Lower lobe of right lung (tissue), 2 donors: ENCODE results near the gene RASGRP3. TPM values are rescaled to one million over a fixed set of nuclear protein-coding genes. Genes with fewer than 3 reads are reported as not detected.

Experiments used
- ATAC-seq, 2 donors: fragments of 200-7000 bp; cut with Tn5 transposase; one replicate each; pipeline ENCODE4 v1.9.1; 2020 to 2022; ENCODE audit warnings: mild to moderate bottlenecking in 2 of 2, moderate library complexity in 2 of 2
- DNase-seq: peaks from one replicate; pipeline ENCODE4 v3.0.0-alpha.2; 2020
- H3K27ac ChIP-seq: fragments of 200-600 bp; one replicate; pipeline ENCODE4 v1.8.0; 2022
- H3K27me3 ChIP-seq: fragments of 200-600 bp; one replicate; pipeline ENCODE4 v1.8.0; 2022; ENCODE audit warnings: low read depth
- H3K36me3 ChIP-seq: fragments of 200-600 bp; one replicate; pipeline ENCODE4 v1.8.0; 2022; ENCODE audit warnings: mild to moderate bottlenecking
- H3K4me1 ChIP-seq: fragments of 200-600 bp; one replicate; pipeline ENCODE4 v1.8.0; 2022
- H3K4me3 ChIP-seq: fragments of 200-600 bp; one replicate; pipeline ENCODE4 v1.8.0; 2022; ENCODE audit warnings: mild to moderate bottlenecking
- H3K9me3 ChIP-seq: fragments of 200-600 bp; one replicate; pipeline ENCODE4 v1.8.0; 2022
- intact Hi-C: fragments of 100-400 bp; cut with DNase I; formaldehyde crosslinking; loops from one replicate; pipeline ENCODE4 v1.11.0; 2022
- total RNA-seq: library from RNA; stranded (reverse); fragmentation: NEBNext Ultra II Directional; extraction: Animal tissue kit (Norgen Biotek cat#: 25700); gene quantifications from one replicate; pipeline ENCODE4 v1.2.1, GENCODE V29; 2021
- TF ChIP-seq, protein P1 (sequence below): fragments of 200-600 bp; IDR thresholded peaks from one replicate; pipeline ENCODE4 v1.8.0; 2022; ENCODE audit warnings: antibody characterized with exemption, mild to moderate bottlenecking
- donor health status: DM: no; HTN: yes; CAD: no; lungs with severe emphysema.

Gene RASGRP3
- total RNA-seq, 1 donor from 2014 or later, result 13.7 TPM

DNA sequence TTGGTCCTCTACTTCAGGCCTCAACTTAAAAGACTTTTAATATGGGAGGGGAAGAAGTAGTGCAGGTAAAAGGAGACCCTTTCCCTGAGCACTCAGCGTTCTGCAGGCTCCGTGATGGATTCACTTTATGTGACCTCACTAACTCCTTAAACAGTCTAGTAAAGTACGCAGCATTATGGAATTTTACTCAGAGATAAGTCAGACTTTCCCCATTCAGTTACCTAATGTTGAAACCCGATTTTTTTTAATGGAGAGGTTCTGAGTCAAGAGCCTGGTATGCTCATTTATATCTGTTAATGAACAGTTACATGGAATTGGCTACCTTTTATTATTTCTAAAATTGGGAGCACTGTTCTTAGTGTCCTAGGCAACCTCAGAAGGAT lies 34.1 kb downstream of the RASGRP3 start:
- H3K9me3 ChIP-seq, result no peaks in the 10 kb centered on the region
- no peak overlapping the region for H3K27ac ChIP-seq
- no peaks in the 10 kb centered on the region for H3K27me3 ChIP-seq
- no peak for DNase-seq
- intact Hi-C loops, result no loop called here
- H3K4me3 ChIP-seq, result no peak overlapping the region
- no peaks in the 10 kb centered on the region for H3K4me1 ChIP-seq
- TF ChIP-seq, protein P1, sequence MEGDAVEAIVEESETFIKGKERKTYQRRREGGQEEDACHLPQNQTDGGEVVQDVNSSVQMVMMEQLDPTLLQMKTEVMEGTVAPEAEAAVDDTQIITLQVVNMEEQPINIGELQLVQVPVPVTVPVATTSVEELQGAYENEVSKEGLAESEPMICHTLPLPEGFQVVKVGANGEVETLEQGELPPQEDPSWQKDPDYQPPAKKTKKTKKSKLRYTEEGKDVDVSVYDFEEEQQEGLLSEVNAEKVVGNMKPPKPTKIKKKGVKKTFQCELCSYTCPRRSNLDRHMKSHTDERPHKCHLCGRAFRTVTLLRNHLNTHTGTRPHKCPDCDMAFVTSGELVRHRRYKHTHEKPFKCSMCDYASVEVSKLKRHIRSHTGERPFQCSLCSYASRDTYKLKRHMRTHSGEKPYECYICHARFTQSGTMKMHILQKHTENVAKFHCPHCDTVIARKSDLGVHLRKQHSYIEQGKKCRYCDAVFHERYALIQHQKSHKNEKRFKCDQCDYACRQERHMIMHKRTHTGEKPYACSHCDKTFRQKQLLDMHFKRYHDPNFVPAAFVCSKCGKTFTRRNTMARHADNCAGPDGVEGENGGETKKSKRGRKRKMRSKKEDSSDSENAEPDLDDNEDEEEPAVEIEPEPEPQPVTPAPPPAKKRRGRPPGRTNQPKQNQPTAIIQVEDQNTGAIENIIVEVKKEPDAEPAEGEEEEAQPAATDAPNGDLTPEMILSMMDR, result no peak
- ATAC-seq, result no peak
- no peaks in the 10 kb centered on the region for H3K36me3 ChIP-seq

- DNase-seq, result no peak
- intact Hi-C loops, result no loop called here
- no peak overlapping the region for H3K27ac ChIP-seq
- no peaks in the 10 kb centered on the region for H3K4me1 ChIP-seq
- TF ChIP-seq, protein P1, result no peak
- H3K36me3 ChIP-seq, result no peaks in the 10 kb centered on the region
- no peaks in the 10 kb centered on the region for H3K9me3 ChIP-seq
- H3K27me3 ChIP-seq, result no peaks in the 10 kb centered on the region
- no peak for ATAC-seq
- no peak overlapping the region for H3K4me3 ChIP-seq
Observed at GRCh38 chr2:33511141-33511540, 34.7 kb downstream of the RASGRP3 start.

DNA sequence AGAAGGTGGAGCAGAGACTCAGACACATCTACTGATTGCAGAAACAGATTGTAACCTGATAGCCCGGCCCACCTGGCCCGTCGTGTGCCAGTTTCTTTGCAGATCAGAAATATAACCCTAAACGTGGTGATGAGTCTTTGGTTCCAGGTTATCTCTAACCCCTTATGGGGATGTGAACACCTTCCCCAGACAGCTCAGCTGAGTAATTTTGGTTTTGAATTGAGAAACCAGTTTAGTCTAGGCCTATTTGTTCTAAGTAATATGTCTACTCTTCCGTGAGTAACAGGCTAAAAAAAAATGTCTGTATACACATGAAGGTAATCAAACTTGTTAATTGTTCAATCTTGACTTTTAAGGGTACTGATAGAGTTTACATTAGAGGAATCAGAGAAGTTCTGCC lies 35.7 kb downstream of the RASGRP3 start:
- no peak overlapping the region for H3K27ac ChIP-seq
- no peak overlapping the region for H3K4me3 ChIP-seq
- ATAC-seq, result no peak
- H3K27me3 ChIP-seq, result no peaks in the 10 kb centered on the region
- H3K9me3 ChIP-seq, result no peaks in the 10 kb centered on the region
- TF ChIP-seq, protein P1, result no peak
- H3K36me3 ChIP-seq, result no peaks in the 10 kb centered on the region
- no peak for DNase-seq
- no peaks in the 10 kb centered on the region for H3K4me1 ChIP-seq
- intact Hi-C loops, result no loop called here

GRCh38 chr2:33513480-33513879 lies 37.0 kb downstream of the RASGRP3 start:
- H3K4me3 ChIP-seq, result no peak overlapping the region
- H3K9me3 ChIP-seq, result no peaks in the 10 kb centered on the region
- H3K27me3 ChIP-seq, result no peaks in the 10 kb centered on the region
- ATAC-seq, result no peak
- no peaks in the 10 kb centered on the region for H3K4me1 ChIP-seq
- DNase-seq, result no peak
- TF ChIP-seq, protein P1, result no peak
- intact Hi-C loops, result no loop called here
- H3K27ac ChIP-seq, result no peak overlapping the region
- H3K36me3 ChIP-seq, result no peaks in the 10 kb centered on the region

GRCh38 chr2:33516456-33516995 lies 40.1 kb downstream of the RASGRP3 start:
- intact Hi-C loops, result no loop called here
- DNase-seq (no peak), ATAC-seq (no peak)
- H3K27ac ChIP-seq, result no peak overlapping the region
- TF ChIP-seq, protein P1, result no peak
- H3K27me3 ChIP-seq, result no peaks in the 10 kb centered on the region
- H3K9me3 ChIP-seq, result no peaks in the 10 kb centered on the region
- H3K4me1 ChIP-seq, result peaks cover 2% of the 10 kb centered on the region
- H3K4me3 ChIP-seq, result no peak overlapping the region
- H3K36me3 ChIP-seq, result no peaks in the 10 kb centered on the region

DNA sequence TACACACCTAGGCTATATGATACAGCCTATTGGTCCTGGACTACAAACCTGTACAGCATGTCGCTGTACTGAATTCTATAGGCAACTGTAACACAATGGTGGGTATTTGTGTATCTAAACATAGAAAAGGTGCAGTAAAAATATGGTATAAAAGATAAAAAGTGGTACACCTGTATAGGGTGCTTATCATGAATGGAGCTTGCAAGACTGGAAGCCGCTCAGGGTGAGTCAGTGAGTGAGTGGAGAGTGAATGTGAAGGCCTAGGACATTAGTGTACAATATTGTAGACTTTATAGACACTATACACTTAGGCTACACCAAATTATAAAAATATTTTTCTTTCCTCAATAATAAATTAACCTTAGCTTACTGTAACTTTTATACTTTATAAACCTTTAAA lies 41.8 kb downstream of the RASGRP3 start:
- intact Hi-C loops, result no loop called here
- Histone ChIP-seq H3K4me1 (peaks cover 4% of the 10 kb centered on the region), H3K4me3 (no peak overlapping the region), H3K36me3 (no peaks in the 10 kb centered on the region), H3K27ac (no peak overlapping the region), H3K9me3 (no peaks in the 10 kb centered on the region), H3K27me3 (no peaks in the 10 kb centered on the region)
- no peak for DNase-seq
- TF ChIP-seq, protein P1, result no peak
- no peak for ATAC-seq
